Mucosa of descending colon (tissue), 3 donors: ENCODE results near the gene COL5A3. TPM values are rescaled to one million over a fixed set of nuclear protein-coding genes. Genes with fewer than 3 reads are reported as not detected.

Source experiments
- ATAC-seq: fragments of 200-7000 bp; cut with Tn5 transposase; one replicate; pipeline ENCODE4 v1.9.1; 2020; ENCODE audit warnings: mild to moderate bottlenecking, moderate library complexity
- DNase-seq, 3 donors: peaks; one replicate each; pipeline ENCODE4 v3.0.0-alpha.2; 2020
- H3K36me3 ChIP-seq: fragments of 200-600 bp; one replicate; pipeline ENCODE4 v1.8.0; 2021; ENCODE audit warnings: low read depth, mild to moderate bottlenecking
- H3K4me1 ChIP-seq: fragments of 200-600 bp; one replicate; pipeline ENCODE4 v1.8.0; 2021; ENCODE audit warnings: low read depth, mild to moderate bottlenecking
- H3K4me3 ChIP-seq: fragments of 200-600 bp; one replicate; pipeline ENCODE4 v1.8.0; 2021; ENCODE audit warnings: mild to moderate bottlenecking
- H3K9me3 ChIP-seq: fragments of 200-600 bp; one replicate; pipeline ENCODE4 v1.8.0; 2021; ENCODE audit warnings: mild to moderate bottlenecking
- CTCF ChIP-seq: fragments of 200-600 bp; IDR thresholded peaks from one replicate; pipeline ENCODE4 v1.8.0; 2022; ENCODE audit warnings: antibody characterized with exemption, mild to moderate bottlenecking
- intact Hi-C, 2 donors: fragments of 100-400 bp; cut with DNase I in 1 of 2; cut with micrococcal nuclease in 1 of 2; formaldehyde crosslinking; loops; one replicate each; pipeline versions ENCODE4 v1.11.0 to v1.11.1; 2022; cut with DNase I, micrococcal nuclease
- total RNA-seq, 3 donors: library from RNA; stranded (reverse); fragmentation: NEBNext Ultra II Directional in 2 of 3; extraction: Animal tissue kit (Norgen Biotek cat#: 25700) in 2 of 3; gene quantifications; one replicate each; pipeline versions ENCODE4 v1.2.1 to v1.2.4, GENCODE V29; 2021 to 2023
- donor health status: DM: no; HTN: no; CAD: no; lungs with moderate emphysema.
- donor health status: DM: no; HTN: no; CAD: no.
- donor health status: DM: no; HTN: yes; CAD: no.

COL5A3 gene
- total RNA-seq, 3 donors from 2014 or later: 1.9 to 7.2 (median 5.5) TPM

- TF ChIP-seq CTCF: no peak
- H3K9me3 ChIP-seq: no peaks in the 10 kb centered on the region
- H3K4me1 ChIP-seq: peaks cover 11% of the 10 kb centered on the region
- H3K4me3 ChIP-seq: no peak overlapping the region
- no peaks in the 10 kb centered on the region for H3K36me3 ChIP-seq
- intact Hi-C loops: no loop called here
- ATAC-seq: no peak
- DNase-seq: no peak
Measured at GRCh38 chr19:10006752-10007323, 3.5 kb downstream of the COL5A3 start.

- intact Hi-C loops: no loop called here
- H3K9me3 ChIP-seq: no peaks in the 10 kb centered on the region
- DNase-seq (peak in 1 of 3 donors; percentile 16), ATAC-seq (no peak)
- no peak overlapping the region for H3K4me3 ChIP-seq
- no peak for TF ChIP-seq CTCF
- no peaks in the 10 kb centered on the region for H3K36me3 ChIP-seq
- peaks cover 12% of the 10 kb centered on the region for H3K4me1 ChIP-seq
Measured at GRCh38 chr19:10006335-10006708, 4.0 kb downstream of the COL5A3 start.

GRCh38 chr19:10005632-10006334 lies 4.5 kb downstream of the COL5A3 start:
- no peak overlapping the region for H3K4me3 ChIP-seq
- no peak for TF ChIP-seq CTCF
- H3K36me3 ChIP-seq: no peaks in the 10 kb centered on the region
- no peak for DNase-seq
- H3K4me1 ChIP-seq: peaks cover 12% of the 10 kb centered on the region
- intact Hi-C loops: no loop called here
- no peaks in the 10 kb centered on the region for H3K9me3 ChIP-seq
- no peak for ATAC-seq

GRCh38 chr19:10004617-10005016 lies 5.7 kb downstream of the COL5A3 start:
- Histone ChIP-seq H3K36me3 (no peaks in the 10 kb centered on the region), H3K4me3 (no peak overlapping the region), H3K9me3 (no peaks in the 10 kb centered on the region), H3K4me1 (peaks cover 6% of the 10 kb centered on the region)
- no peak for TF ChIP-seq CTCF
- DNase-seq (no peak), ATAC-seq (no peak)
- intact Hi-C loops: no loop called here

GRCh38 chr19:10003271-10003670 lies 7.0 kb downstream of the COL5A3 start:
- no peak for ATAC-seq
- DNase-seq: no peak
- no peak for TF ChIP-seq CTCF
- no peaks in the 10 kb centered on the region for H3K36me3 ChIP-seq
- no peaks in the 10 kb centered on the region for H3K9me3 ChIP-seq
- no peak overlapping the region for H3K4me3 ChIP-seq
- intact Hi-C loops: no loop called here
- peaks cover 3% of the 10 kb centered on the region for H3K4me1 ChIP-seq
